BJ (cell line): ENCODE results near the gene ACAD11. TPM values are rescaled to one million over a fixed set of nuclear protein-coding genes. Genes with fewer than 3 reads are reported as not detected.

Experiments used
- CTCF ChIA-PET: fragments of 350-600 bp; formaldehyde crosslinking; extraction: SDS; loops from one replicate; lab custom pipeline; 2021; ENCODE audit warnings: antibody characterized with exemption, inconsistent platforms; lab: Yijun Ruan, JAX
- POLR2A ChIA-PET: fragments of 300-600 bp; sonication (Branson Sonifier 250); formaldehyde crosslinking; extraction: SDS; loops from one replicate; lab custom pipeline; 2021; ENCODE audit warnings: antibody characterized with exemption; lab: Charles Lee
- DNase-seq: peaks from one replicate; pipeline ENCODE4 v3.0.0-alpha.2; 2011; ENCODE audit warnings: low read depth
- H3K27me3 ChIP-seq: 2 replicates; pipeline ENCODE4 v1.6.0; 2011; ENCODE audit warnings: low read length; ENCODE audit not compliant: control insufficient read depth, insufficient read depth
- H3K36me3 ChIP-seq: 2 replicates; pipeline ENCODE4 v1.5.1; 2011; ENCODE audit warnings: low read length; ENCODE audit not compliant: control insufficient read depth, insufficient read depth
- H3K4me3 ChIP-seq: 2 replicates; pipeline ENCODE4 v1.5.1; 2011; ENCODE audit warnings: low read depth, mild to moderate bottlenecking, control low read depth, low read length
- polyA minus RNA-seq: library from RNA; depleted of rRNA, polyadenylated mRNA; stranded (reverse); fragments of >200 nt; gene quantifications from 2 replicates; pipeline ENCODE4 v1.2.3, GENCODE V29; 2011; rRNA and poly(A)+ RNA removed
- polyA plus RNA-seq: library from polyadenylated mRNA; depleted of rRNA; stranded (reverse); fragments of >200 nt; gene quantifications from 2 replicates; pipeline ENCODE4 v1.2.3, GENCODE V29; 2011; rRNA removed
- TF ChIP-seq, protein P1 (sequence below): IDR thresholded peaks from 2 replicates; pipeline ENCODE4 v1.5.1; 2011; ENCODE audit warnings: low read depth, mild to moderate bottlenecking, control low read depth, inconsistent platforms, low read length, moderate library complexity; ENCODE audit not compliant: insufficient read depth

The ACAD11 gene, protein sequence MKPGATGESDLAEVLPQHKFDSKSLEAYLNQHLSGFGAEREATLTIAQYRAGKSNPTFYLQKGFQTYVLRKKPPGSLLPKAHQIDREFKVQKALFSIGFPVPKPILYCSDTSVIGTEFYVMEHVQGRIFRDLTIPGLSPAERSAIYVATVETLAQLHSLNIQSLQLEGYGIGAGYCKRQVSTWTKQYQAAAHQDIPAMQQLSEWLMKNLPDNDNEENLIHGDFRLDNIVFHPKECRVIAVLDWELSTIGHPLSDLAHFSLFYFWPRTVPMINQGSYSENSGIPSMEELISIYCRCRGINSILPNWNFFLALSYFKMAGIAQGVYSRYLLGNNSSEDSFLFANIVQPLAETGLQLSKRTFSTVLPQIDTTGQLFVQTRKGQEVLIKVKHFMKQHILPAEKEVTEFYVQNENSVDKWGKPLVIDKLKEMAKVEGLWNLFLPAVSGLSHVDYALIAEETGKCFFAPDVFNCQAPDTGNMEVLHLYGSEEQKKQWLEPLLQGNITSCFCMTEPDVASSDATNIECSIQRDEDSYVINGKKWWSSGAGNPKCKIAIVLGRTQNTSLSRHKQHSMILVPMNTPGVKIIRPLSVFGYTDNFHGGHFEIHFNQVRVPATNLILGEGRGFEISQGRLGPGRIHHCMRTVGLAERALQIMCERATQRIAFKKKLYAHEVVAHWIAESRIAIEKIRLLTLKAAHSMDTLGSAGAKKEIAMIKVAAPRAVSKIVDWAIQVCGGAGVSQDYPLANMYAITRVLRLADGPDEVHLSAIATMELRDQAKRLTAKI
- polyA plus RNA-seq (19.6 and 25.5 TPM in 2 replicates), polyA minus RNA-seq (12.1 and 15.0 TPM in 2 replicates)

DNA sequence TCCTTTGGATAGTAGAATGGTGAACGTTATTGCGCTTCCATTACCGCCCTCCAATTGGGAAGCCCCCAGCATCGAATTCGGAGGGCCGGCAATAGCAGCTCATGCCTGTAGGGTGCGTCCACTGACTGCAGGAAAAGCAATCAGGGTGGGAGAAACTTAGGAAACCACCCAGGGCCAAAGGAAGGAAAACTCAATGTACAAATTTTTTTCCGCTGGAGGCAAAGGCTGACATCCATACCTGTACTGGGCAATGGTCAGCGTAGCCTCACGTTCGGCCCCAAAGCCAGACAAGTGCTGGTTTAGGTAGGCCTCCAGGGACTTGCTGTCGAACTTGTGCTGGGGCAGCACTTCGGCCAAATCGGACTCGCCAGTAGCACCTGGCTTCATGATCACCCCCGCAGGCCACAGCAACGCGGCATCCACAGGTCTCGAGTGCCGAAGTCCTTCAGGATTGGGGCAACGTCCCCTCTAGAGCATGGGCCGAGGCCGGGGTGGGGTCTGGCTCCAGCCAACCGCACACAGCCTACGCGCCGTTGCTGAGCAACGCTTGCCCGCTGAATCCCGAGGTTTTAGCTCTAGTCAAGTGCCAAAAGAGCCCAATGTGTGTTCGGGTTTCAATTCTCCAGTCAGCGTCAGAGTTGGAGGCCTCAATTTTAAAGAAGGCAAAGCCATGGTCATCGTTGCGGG, at the start of gene ACAD11:
ACAD11 (minus strand) TSS at position 445 of the 687 bp plus-strand sequence; CDS start at position 387, 58 bp downstream.
- CTCF ChIA-PET: interaction anchor here (0.9 to 3.3 kb wide), 11 partner anchors 8 to 132 kb away, joined by 3 to 14 read pairs (median 4); no protein-coding TSS in a partner anchor
- Histone ChIP-seq H3K36me3 (no peaks in the 10 kb centered on the region), H3K4me3 (peak within 1 kb of the TSS; percentile 64), H3K27me3 (no peaks in the 10 kb centered on the region)
- POLR2A ChIA-PET: interaction anchor here (0.7 to 1.3 kb wide), 3 partner anchors 9 to 1022 kb away, joined by 3 to 7 read pairs (median 4); no protein-coding TSS in a partner anchor
- TF ChIP-seq, protein P1, sequence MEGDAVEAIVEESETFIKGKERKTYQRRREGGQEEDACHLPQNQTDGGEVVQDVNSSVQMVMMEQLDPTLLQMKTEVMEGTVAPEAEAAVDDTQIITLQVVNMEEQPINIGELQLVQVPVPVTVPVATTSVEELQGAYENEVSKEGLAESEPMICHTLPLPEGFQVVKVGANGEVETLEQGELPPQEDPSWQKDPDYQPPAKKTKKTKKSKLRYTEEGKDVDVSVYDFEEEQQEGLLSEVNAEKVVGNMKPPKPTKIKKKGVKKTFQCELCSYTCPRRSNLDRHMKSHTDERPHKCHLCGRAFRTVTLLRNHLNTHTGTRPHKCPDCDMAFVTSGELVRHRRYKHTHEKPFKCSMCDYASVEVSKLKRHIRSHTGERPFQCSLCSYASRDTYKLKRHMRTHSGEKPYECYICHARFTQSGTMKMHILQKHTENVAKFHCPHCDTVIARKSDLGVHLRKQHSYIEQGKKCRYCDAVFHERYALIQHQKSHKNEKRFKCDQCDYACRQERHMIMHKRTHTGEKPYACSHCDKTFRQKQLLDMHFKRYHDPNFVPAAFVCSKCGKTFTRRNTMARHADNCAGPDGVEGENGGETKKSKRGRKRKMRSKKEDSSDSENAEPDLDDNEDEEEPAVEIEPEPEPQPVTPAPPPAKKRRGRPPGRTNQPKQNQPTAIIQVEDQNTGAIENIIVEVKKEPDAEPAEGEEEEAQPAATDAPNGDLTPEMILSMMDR: peak; percentile 79
- no peak for DNase-seq

DNA sequence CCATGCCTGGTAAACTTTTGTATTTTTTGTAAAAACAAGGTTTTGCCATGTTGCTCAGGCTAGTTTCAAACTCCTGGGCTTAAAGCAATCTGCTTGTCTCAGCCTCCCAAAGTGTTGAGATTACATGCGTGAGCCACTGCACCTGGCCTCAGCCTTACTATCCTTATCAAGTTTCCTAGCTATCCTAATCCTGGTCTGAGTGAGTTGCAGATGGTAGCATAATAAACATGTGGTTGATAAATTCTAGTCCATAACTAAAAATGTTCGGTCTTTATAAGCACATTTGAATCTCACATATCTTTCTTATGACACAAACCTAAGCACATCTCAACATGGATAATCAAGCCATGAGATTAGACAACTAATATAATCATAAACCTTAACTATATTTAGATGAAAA, 44.1 kb upstream of the ACAD11 start:
- TF ChIP-seq, protein P1: no peak
- peaks cover 8% of the 10 kb centered on the region for H3K36me3 ChIP-seq
- POLR2A ChIA-PET: no interaction called here

DNA sequence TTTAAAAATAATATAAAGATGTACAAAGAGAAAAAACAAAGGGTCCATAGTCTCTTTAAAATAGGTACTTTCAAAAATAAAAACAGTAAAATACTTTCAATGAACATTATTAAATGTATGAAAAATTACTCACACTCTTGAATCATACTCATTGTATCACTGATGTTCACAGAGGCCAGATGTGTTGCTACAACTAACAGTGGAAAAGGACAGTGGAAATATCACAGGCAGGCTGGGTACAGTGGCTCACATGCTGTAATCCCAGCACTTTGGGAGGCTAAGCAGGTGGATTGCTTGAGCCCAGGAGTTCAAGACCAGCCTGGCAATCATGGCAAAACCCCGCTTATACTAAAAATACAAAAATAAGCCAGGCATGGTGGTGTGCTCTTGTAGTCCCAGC, 35.8 kb upstream of the ACAD11 start:
- Histone ChIP-seq H3K27me3 (no peaks in the 10 kb centered on the region), H3K4me3 (no peak overlapping the region), H3K36me3 (peaks cover 8% of the 10 kb centered on the region)
- CTCF ChIA-PET: interaction anchor here (1.2 kb wide), 1 partner anchor 31 kb away, joined by 3 read pairs; no protein-coding TSS in a partner anchor
- DNase-seq: no peak
- POLR2A ChIA-PET: no interaction called here
- TF ChIP-seq, protein P1: no peak

More for the DNA sequence above, 44.1 kb upstream of the ACAD11 start:
- Histone ChIP-seq H3K4me3 (no peak overlapping the region), H3K27me3 (no peaks in the 10 kb centered on the region)
- CTCF ChIA-PET: interaction anchor here (0.6 kb wide), 1 partner anchor 749 kb away, joined by 7 read pairs; no protein-coding TSS in a partner anchor
- DNase-seq: no peak

DNA sequence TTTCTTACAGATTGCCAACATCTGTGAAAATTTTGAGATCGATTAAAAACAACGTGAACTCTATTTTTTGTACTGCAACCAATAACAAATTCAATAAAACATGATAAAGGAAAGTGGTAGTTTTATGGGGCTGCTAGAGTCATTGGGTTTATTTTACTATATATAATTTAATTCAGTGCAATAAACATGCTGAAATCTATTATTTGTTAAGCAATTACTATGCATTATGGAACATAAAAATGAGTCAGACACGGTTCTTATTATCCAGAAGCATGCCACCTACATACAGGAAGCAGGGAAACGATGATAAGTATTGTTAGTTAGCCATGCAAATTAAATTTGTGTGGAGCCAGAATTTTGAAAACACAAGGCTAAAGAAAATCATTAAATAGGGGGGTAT, 35.4 kb upstream of the ACAD11 start:
- Histone ChIP-seq H3K36me3 (peaks cover 8% of the 10 kb centered on the region), H3K4me3 (no peak overlapping the region), H3K27me3 (no peaks in the 10 kb centered on the region)
- POLR2A ChIA-PET: no interaction called here
- TF ChIP-seq, protein P1: no peak
- CTCF ChIA-PET: no interaction called here
- DNase-seq: no peak
